Measurements from ENCODE around the gene GRWD1.
A peak's percentile ranks its signal among the peaks of the same experiment; 100 is the strongest.

Gene GRWD1

DNA sequence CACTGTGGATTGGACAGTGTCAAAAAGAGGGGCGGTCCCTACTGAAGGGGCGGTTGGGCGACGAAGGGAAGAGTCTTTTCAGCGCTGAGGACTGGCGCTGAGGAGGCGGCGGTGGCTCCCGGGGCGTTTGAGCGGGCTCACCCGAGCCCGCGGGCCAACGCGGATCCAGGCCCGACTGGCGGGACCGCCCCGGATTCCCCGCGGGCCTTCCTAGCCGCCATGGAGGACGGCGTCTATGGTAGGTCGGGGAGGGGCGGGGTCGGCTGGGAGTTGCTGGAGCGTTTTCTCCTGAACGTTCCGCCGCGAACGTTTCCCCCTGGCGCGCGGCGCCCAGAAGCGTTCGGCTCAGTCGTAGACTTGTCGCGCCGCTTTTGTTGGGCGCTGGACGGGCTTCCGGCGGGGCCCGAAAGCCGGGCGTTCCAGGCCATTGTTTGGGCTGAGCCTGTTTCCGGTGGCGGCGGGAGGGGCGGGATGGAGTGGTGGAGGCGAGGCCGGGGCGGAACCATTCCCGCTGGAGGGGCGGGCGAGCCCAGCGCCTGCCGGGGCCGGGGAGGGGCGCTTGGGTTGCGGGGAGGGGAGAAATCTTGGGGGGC is 23.6 kb downstream of the GRWD1 start, which contains the start of gene CYTH2:
Gene CYTH2, plus strand, starts transcription at position 81 of the 593 bp plus-strand sequence. Its CDS starts 139 bp downstream, at position 220.
- Histone ChIP-seq H3K9me3 (ENCODE audit: control insufficient read depth, insufficient read depth, low read depth, low read length) (no peaks in the 10 kb centered on the region), H3K4me1 (ENCODE audit: control insufficient read depth, insufficient read depth, low read length) (peaks cover 11% of the 10 kb centered on the region), H3K36me3 (ENCODE audit: control insufficient read depth in 2 of 2, insufficient read depth in 1 of 2, low read length in 2 of 2) (peaks cover 21 to 41% of the 10 kb centered on the region in 2 experiments), H3K27ac (ENCODE audit: extremely low read depth, low read depth, low read length) (peak within 1 kb of the TSS; percentile 97), H3K4me3 (ENCODE audit: low read depth, low read length) (peak within 1 kb of the TSS; percentile 82)
- POLR2A ChIA-PET = interaction anchor here (0.6 to 1.7 kb wide), 14 partner anchors 10 to 485 kb away, joined by 3 to 8 read pairs (median 4); partner anchors contain the start of genes BAX, GRWD1, RPL18 and SPHK2
- CTCF ChIA-PET = interaction anchor here (0.9 to 1.8 kb wide), 2 partner anchors 20 to 119 kb away, joined by 6 to 9 read pairs; no protein-coding TSS in a partner anchor
- TF ChIP-seq, protein P1, sequence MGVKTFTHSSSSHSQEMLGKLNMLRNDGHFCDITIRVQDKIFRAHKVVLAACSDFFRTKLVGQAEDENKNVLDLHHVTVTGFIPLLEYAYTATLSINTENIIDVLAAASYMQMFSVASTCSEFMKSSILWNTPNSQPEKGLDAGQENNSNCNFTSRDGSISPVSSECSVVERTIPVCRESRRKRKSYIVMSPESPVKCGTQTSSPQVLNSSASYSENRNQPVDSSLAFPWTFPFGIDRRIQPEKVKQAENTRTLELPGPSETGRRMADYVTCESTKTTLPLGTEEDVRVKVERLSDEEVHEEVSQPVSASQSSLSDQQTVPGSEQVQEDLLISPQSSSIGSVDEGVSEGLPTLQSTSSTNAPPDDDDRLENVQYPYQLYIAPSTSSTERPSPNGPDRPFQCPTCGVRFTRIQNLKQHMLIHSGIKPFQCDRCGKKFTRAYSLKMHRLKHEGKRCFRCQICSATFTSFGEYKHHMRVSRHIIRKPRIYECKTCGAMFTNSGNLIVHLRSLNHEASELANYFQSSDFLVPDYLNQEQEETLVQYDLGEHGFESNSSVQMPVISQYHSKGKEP (tag by site-specific recombination; IDR thresholded peaks at IDR 0.05) = peak; percentile 37; the same call in 1 of the 2 replicates
- TF ChIP-seq MEIS1 (CRISPR knock-in tag; IDR thresholded peaks at IDR 0.05; ENCODE audit: borderline replicate concordance) (no peak), ZNF391 (tag by site-specific recombination; IDR thresholded peaks at IDR 0.05; ENCODE audit: borderline replicate concordance, low read depth) (peak; percentile 72; the same call in 1 of the 2 replicates), ZNF843 (tag by site-specific recombination; IDR thresholded peaks at IDR 0.05) (peak; percentile 60), ZSCAN23 (tag by site-specific recombination; IDR thresholded peaks at IDR 0.05) (0 out of 2 replicates have a peak, but pooled peaks have one; percentile 21), WT1 (tag by site-specific recombination; IDR thresholded peaks at IDR 0.05) (peak; percentile 27; the same call in 1 of the 2 replicates), SCRT1 (tag by site-specific recombination; IDR thresholded peaks at IDR 0.05; ENCODE audit: borderline replicate concordance) (no peak), ZNF211 (tag by site-specific recombination; IDR thresholded peaks at IDR 0.05; ENCODE audit: low read depth) (no peak), ZBTB8A (tag by site-specific recombination; IDR thresholded peaks at IDR 0.05) (peak; percentile 100), MYNN (tag by site-specific recombination; IDR thresholded peaks at IDR 0.05; ENCODE audit: borderline replicate concordance) (no peak), EGR2 (tag by site-specific recombination; IDR thresholded peaks at IDR 0.05; ENCODE audit: low read depth) (no peak; the same call in 1 of the 2 replicates), ZSCAN16 (tag by site-specific recombination; IDR thresholded peaks at IDR 0.05) (0 out of 2 replicates have a peak, but pooled peaks have one; percentile 55), KLF8 (tag by site-specific recombination; IDR thresholded peaks at IDR 0.05) (peak; percentile 73), ELK4 (IDR thresholded peaks at IDR 0.05; ENCODE audit: borderline replicate concordance, low read depth, low read length) (peak; percentile 52; the same call in 1 of the 2 replicates), ZBTB7A (tag by site-specific recombination; IDR thresholded peaks at IDR 0.05; ENCODE audit: low read depth) (no peak), ZBTB11 (tag by site-specific recombination; conservative IDR thresholded peaks at IDR 0.05; ENCODE audit: low read depth) (peak; percentile 97), GLIS1 (tag by site-specific recombination; IDR thresholded peaks at IDR 0.05) (peak; percentile 37; the same call in 1 of the 2 replicates), PRDM4 (tag by site-specific recombination; IDR thresholded peaks at IDR 0.05) (peak; percentile 48; the same call in 1 of the 2 replicates), ZNF341 (tag by site-specific recombination; IDR thresholded peaks at IDR 0.05; ENCODE audit: low read depth) (peak; percentile 58), ZFHX2 (tag by site-specific recombination; conservative IDR thresholded peaks at IDR 0.05) (0 out of 2 replicates have a peak, but pooled peaks have one; percentile 6)
- TF ChIP-seq, protein P2, sequence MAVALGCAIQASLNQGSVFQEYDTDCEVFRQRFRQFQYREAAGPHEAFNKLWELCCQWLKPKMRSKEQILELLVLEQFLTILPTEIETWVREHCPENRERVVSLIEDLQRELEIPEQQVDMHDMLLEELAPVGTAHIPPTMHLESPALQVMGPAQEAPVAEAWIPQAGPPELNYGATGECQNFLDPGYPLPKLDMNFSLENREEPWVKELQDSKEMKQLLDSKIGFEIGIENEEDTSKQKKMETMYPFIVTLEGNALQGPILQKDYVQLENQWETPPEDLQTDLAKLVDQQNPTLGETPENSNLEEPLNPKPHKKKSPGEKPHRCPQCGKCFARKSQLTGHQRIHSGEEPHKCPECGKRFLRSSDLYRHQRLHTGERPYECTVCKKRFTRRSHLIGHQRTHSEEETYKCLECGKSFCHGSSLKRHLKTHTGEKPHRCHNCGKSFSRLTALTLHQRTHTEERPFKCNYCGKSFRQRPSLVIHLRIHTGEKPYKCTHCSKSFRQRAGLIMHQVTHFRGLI (tag by site-specific recombination; IDR thresholded peaks at IDR 0.05) = peak; percentile 97
- TF ChIP-seq, protein P3, sequence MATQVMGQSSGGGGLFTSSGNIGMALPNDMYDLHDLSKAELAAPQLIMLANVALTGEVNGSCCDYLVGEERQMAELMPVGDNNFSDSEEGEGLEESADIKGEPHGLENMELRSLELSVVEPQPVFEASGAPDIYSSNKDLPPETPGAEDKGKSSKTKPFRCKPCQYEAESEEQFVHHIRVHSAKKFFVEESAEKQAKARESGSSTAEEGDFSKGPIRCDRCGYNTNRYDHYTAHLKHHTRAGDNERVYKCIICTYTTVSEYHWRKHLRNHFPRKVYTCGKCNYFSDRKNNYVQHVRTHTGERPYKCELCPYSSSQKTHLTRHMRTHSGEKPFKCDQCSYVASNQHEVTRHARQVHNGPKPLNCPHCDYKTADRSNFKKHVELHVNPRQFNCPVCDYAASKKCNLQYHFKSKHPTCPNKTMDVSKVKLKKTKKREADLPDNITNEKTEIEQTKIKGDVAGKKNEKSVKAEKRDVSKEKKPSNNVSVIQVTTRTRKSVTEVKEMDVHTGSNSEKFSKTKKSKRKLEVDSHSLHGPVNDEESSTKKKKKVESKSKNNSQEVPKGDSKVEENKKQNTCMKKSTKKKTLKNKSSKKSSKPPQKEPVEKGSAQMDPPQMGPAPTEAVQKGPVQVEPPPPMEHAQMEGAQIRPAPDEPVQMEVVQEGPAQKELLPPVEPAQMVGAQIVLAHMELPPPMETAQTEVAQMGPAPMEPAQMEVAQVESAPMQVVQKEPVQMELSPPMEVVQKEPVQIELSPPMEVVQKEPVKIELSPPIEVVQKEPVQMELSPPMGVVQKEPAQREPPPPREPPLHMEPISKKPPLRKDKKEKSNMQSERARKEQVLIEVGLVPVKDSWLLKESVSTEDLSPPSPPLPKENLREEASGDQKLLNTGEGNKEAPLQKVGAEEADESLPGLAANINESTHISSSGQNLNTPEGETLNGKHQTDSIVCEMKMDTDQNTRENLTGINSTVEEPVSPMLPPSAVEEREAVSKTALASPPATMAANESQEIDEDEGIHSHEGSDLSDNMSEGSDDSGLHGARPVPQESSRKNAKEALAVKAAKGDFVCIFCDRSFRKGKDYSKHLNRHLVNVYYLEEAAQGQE (tag by site-specific recombination; IDR thresholded peaks at IDR 0.05) = 0 out of 2 replicates have a peak, but pooled peaks have one; percentile 35

Data from HEK293 (cell line).